Liver (tissue), 9 donors: ENCODE measurements around the gene BNC2. TPM values are rescaled to one million over a fixed set of nuclear protein-coding genes. Genes with fewer than 3 reads are reported as not detected.

ENCODE experiments used
- DNase-seq: peaks from one replicate; pipeline ENCODE4 v3.0.0-alpha.2; 2017; ENCODE audit warnings: low spot score
- H3K27ac ChIP-seq, 2 donors: one replicate each; pipeline ENCODE4 v1.7.0; 2013; ENCODE audit warnings: inconsistent platforms in 2 of 2, low read length in 2 of 2, control low read depth in 1 of 2, low read depth in 1 of 2, mild to moderate bottlenecking in 1 of 2
- H3K27me3 ChIP-seq, 4 donors: one replicate each; pipeline versions ENCODE4 v1.6.1 to v1.7.0; 2013; ENCODE audit warnings: low read length in 3 of 4, inconsistent platforms in 1 of 4, mild to moderate bottlenecking in 1 of 4, moderate library complexity in 1 of 4; ENCODE audit not compliant: control insufficient read depth in 4 of 4, insufficient read depth in 4 of 4
- H3K36me3 ChIP-seq, 4 donors: one replicate each; pipeline versions ENCODE4 v1.6.1 to v1.7.0; 2013; ENCODE audit warnings: low read length in 3 of 4, mild to moderate bottlenecking in 3 of 4, low read depth in 1 of 4, moderate library complexity in 1 of 4; ENCODE audit not compliant: control insufficient read depth in 4 of 4, insufficient read depth in 3 of 4
- H3K4me1 ChIP-seq, 4 donors: one replicate each; pipeline versions ENCODE4 v1.6.1 to v1.7.0; 2013; ENCODE audit warnings: low read length in 3 of 4, mild to moderate bottlenecking in 3 of 4, moderate library complexity in 1 of 4; ENCODE audit not compliant: control insufficient read depth in 4 of 4, insufficient read depth in 4 of 4
- H3K4me3 ChIP-seq, 3 donors: one replicate each; pipeline versions ENCODE4 v1.6.1 to v1.7.0; 2013; ENCODE audit warnings: low read length in 3 of 3, control low read depth in 1 of 3, low read depth in 1 of 3, mild to moderate bottlenecking in 1 of 3
- H3K9ac ChIP-seq, 2 donors: one replicate each; pipeline ENCODE4 v1.7.0; 2013; ENCODE audit warnings: low read length in 2 of 2, mild to moderate bottlenecking in 2 of 2, moderate library complexity in 2 of 2, control low read depth in 1 of 2, low read depth in 1 of 2
- H3K9me3 ChIP-seq, 4 donors: one replicate each; pipeline versions ENCODE4 v1.6.1 to v1.7.0; 2013; ENCODE audit warnings: low read length in 3 of 4; ENCODE audit not compliant: control insufficient read depth in 4 of 4
- ATF3 ChIP-seq: IDR thresholded peaks from 2 replicates; pipeline ENCODE4 v1.6.1; 2016; ENCODE audit warnings: antibody characterized with exemption
- EGR1 ChIP-seq, 2 donors: IDR thresholded peaks; 2 replicates each; pipeline ENCODE4 v1.6.1; 2016 to 2018; ENCODE audit warnings: antibody characterized with exemption in 2 of 2, low read depth in 2 of 2
- FOXA1 ChIP-seq: IDR thresholded peaks from 2 replicates; pipeline ENCODE4 v1.6.1; 2016; ENCODE audit warnings: antibody characterized with exemption
- FOXA2 ChIP-seq: IDR thresholded peaks from 2 replicates; pipeline ENCODE4 v1.6.1; 2016; ENCODE audit warnings: antibody characterized with exemption
- GABPA ChIP-seq, 2 donors: IDR thresholded peaks in 1 of 2; conservative IDR thresholded peaks in 1 of 2; 2 replicates each; pipeline ENCODE4 v1.6.1; 2016; ENCODE audit warnings: antibody characterized with exemption in 2 of 2, mild to moderate bottlenecking in 1 of 2, moderate library complexity in 1 of 2
- HNF4A ChIP-seq, 2 donors: conservative IDR thresholded peaks; 2 replicates each; pipeline ENCODE4 v1.6.1; 2016; ENCODE audit warnings: antibody characterized with exemption in 2 of 2, mild to moderate bottlenecking in 2 of 2
- HNF4G ChIP-seq: IDR thresholded peaks from 2 replicates; pipeline ENCODE4 v1.6.1; 2016; ENCODE audit warnings: antibody characterized with exemption
- JUND ChIP-seq, 2 donors: IDR thresholded peaks; 2 replicates each; pipeline ENCODE4 v1.6.1; 2016; ENCODE audit warnings: antibody characterized with exemption in 2 of 2
- NR2F2 ChIP-seq: IDR thresholded peaks from 2 replicates; pipeline ENCODE4 v1.6.1; 2016; ENCODE audit warnings: antibody characterized with exemption
- RAD21 ChIP-seq, 2 donors: IDR thresholded peaks; 2 replicates each; pipeline ENCODE4 v1.6.1; 2016; ENCODE audit warnings: antibody characterized with exemption in 2 of 2, mild to moderate bottlenecking in 2 of 2
- RXRA ChIP-seq, 2 donors: IDR thresholded peaks; 2 replicates each; pipeline ENCODE4 v1.6.1; 2017 to 2018; ENCODE audit warnings: antibody characterized with exemption in 2 of 2, mild to moderate bottlenecking in 1 of 2
- SP1 ChIP-seq: IDR thresholded peaks from 2 replicates; pipeline ENCODE4 v1.6.1; 2018; ENCODE audit warnings: antibody characterized with exemption, mild to moderate bottlenecking
- TAF1 ChIP-seq: conservative IDR thresholded peaks from 2 replicates; pipeline ENCODE4 v1.6.1; 2016; ENCODE audit warnings: antibody characterized with exemption, mild to moderate bottlenecking
- YY1 ChIP-seq: IDR thresholded peaks from 2 replicates; pipeline ENCODE4 v1.6.1; 2016; ENCODE audit warnings: antibody characterized with exemption, mild to moderate bottlenecking
- ZBTB33 ChIP-seq: IDR thresholded peaks from 2 replicates; pipeline ENCODE4 v1.6.1; 2016; ENCODE audit warnings: antibody characterized with exemption
- WGBS: extraction: QIAGEN DNeasy Blood & Tissue Kit; methylation state at CpG from one replicate; pipeline ENCODE4 v1.1.7; 2013; 5-methylcytosine and 5-hydroxymethylcytosine counted together
- polyA plus RNA-seq, 2 donors: library from polyadenylated mRNA; stranded (reverse) in 1 of 2; unstranded in 1 of 2; fragments of 200-250 nt in 1 of 2; fragments of >200 nt in 1 of 2; fragmentation: Nextera tagmentation in 1 of 2; extraction: Ambion mirVana in 1 of 2; gene quantifications; one replicate each; pipeline versions ENCODE4 v1.2.1 to v1.2.3, GENCODE V29; 2013 to 2015
- total RNA-seq, 2 donors: library from RNA; depleted of rRNA; stranded (reverse); fragments of >200 nt; gene quantifications; one replicate each; pipeline ENCODE4 v1.2.3, GENCODE V29; 2014
- TF ChIP-seq, protein P1 (sequence below): IDR thresholded peaks from 2 replicates; pipeline ENCODE4 v1.6.1; 2016; ENCODE audit warnings: antibody characterized with exemption
- TF ChIP-seq, protein P2 (sequence below): IDR thresholded peaks from 2 replicates; pipeline ENCODE4 v1.6.1; 2016; ENCODE audit warnings: antibody characterized with exemption, mild to moderate bottlenecking
- donor health status: healthy.
- donor health status: healthy.
- donor health status: healthy.
- donor health status: healthy.
- donor health status: healthy.

Gene BNC2
- total and polyA plus RNA-seq, 4 donors = 0.07 to 0.67 (median 0.08) TPM

DNA sequence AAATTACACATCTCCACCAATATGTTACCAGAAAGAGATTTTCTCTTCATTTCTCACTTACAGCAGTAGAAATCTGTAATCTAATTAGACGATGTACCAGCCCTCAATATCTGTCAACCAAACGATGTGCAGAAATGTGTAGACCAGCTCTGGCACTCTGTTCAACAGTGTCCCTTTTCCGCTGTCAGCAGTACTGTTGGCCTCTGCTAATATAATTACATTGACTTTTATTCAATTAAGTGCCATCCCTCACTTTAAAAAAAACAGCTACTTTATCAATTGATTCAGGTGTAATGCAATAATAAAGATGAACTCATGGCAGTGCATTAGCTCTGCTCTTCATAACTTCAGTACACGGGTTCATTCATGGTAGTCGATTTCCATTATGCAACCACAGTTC lies 448.4 kb downstream of the BNC2 start (continued):
- TF ChIP-seq ZBTB33 = no peak
- no peak for TF ChIP-seq HNF4G

DNA sequence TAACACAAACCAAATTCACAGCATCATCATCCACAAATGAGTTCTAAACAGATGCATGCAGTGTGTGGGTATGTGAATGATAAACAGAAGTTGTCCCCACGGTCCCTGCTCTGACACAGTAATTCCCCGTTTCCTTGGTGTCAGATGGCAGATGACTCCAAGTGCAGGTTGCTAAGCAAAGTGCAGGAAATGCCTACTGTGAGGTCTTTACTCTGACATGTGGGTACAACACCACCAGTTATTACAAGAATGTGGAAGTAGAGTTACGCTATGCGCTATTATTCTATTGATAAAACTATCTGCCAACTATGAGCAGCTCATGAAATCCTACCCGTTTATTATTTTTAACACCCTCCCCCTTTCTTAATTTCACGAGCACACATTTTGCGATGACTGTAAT lies 448.9 kb downstream of the BNC2 start:
- DNase-seq = no peak
- H3K27ac ChIP-seq = no peak overlapping the region
- no peak overlapping the region for H3K4me3 ChIP-seq
- H3K9me3 ChIP-seq = no peaks in the 10 kb centered on the region
- H3K9ac ChIP-seq = no peak overlapping the region
- no peak for TF ChIP-seq HNF4A (conservative IDR thresholded peaks at IDR 0.05)
- no peak for TF ChIP-seq GABPA (IDR thresholded peaks at IDR 0.05 in 1 of 2, conservative IDR thresholded peaks at IDR 0.05 in 1 of 2)
- no peak for TF ChIP-seq SP1
- TF ChIP-seq, protein P1, sequence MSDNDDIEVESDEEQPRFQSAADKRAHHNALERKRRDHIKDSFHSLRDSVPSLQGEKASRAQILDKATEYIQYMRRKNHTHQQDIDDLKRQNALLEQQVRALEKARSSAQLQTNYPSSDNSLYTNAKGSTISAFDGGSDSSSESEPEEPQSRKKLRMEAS = no peak
- no peak for TF ChIP-seq JUND (IDR thresholded peaks at IDR 0.05)
- TF ChIP-seq RAD21 (IDR thresholded peaks at IDR 0.05) = no peak
- TF ChIP-seq EGR1 (IDR thresholded peaks at IDR 0.05; ENCODE audit: low read depth in 2 of 2) = no peak
- no peak for TF ChIP-seq HNF4G
- TF ChIP-seq FOXA2 = no peak
- TF ChIP-seq, protein P2, sequence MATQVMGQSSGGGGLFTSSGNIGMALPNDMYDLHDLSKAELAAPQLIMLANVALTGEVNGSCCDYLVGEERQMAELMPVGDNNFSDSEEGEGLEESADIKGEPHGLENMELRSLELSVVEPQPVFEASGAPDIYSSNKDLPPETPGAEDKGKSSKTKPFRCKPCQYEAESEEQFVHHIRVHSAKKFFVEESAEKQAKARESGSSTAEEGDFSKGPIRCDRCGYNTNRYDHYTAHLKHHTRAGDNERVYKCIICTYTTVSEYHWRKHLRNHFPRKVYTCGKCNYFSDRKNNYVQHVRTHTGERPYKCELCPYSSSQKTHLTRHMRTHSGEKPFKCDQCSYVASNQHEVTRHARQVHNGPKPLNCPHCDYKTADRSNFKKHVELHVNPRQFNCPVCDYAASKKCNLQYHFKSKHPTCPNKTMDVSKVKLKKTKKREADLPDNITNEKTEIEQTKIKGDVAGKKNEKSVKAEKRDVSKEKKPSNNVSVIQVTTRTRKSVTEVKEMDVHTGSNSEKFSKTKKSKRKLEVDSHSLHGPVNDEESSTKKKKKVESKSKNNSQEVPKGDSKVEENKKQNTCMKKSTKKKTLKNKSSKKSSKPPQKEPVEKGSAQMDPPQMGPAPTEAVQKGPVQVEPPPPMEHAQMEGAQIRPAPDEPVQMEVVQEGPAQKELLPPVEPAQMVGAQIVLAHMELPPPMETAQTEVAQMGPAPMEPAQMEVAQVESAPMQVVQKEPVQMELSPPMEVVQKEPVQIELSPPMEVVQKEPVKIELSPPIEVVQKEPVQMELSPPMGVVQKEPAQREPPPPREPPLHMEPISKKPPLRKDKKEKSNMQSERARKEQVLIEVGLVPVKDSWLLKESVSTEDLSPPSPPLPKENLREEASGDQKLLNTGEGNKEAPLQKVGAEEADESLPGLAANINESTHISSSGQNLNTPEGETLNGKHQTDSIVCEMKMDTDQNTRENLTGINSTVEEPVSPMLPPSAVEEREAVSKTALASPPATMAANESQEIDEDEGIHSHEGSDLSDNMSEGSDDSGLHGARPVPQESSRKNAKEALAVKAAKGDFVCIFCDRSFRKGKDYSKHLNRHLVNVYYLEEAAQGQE = no peak
- 71% methylated on average over 7 of the region's 7 CpGs for WGBS
- H3K4me1 ChIP-seq = no peaks in the 10 kb centered on the region
- no peaks in the 10 kb centered on the region for H3K36me3 ChIP-seq
- peaks cover 0 to 3% (median 0%) of the 10 kb centered on the region in 4 donors for H3K27me3 ChIP-seq

DNA sequence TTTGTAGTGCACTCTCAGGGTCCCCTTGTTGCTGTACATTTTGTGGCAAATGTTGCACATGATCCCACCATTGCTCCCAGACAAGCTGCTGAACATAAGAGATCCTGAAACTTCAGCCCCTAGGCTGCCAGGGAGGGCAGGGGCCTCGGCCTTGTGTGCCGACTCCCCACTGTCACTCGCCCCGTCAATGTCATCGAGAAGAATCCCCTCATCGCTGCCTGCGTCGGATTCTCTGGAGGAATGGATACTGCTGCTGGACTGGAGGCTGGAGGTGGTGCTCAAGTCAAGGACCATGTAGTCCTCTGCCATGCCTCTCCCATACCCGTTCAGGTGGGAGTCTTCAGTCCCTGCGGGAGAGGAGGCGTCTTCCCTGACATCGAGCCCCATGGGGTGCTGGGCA lies 451.3 kb downstream of the BNC2 start:
- Histone ChIP-seq H3K27ac (no peak overlapping the region), H3K36me3 (no peaks in the 10 kb centered on the region), H3K9ac (no peak overlapping the region), H3K4me3 (no peak overlapping the region), H3K27me3 (peaks cover 0 to 3% (median 0%) of the 10 kb centered on the region in 4 donors), H3K4me1 (peaks cover 0 to under 1% (median under 1%) of the 10 kb centered on the region in 4 donors), H3K9me3 (no peaks in the 10 kb centered on the region)
- WGBS = 93% methylated on average over 12 of the region's 12 CpGs
- DNase-seq = no peak
- no peak for TF ChIP-seq HNF4A (conservative IDR thresholded peaks at IDR 0.05)
- TF ChIP-seq, protein P1 = no peak
- TF ChIP-seq TAF1 = no peak
- TF ChIP-seq, protein P2 = no peak
- TF ChIP-seq YY1 = no peak
- TF ChIP-seq JUND (IDR thresholded peaks at IDR 0.05) = no peak
- no peak for TF ChIP-seq FOXA1
- TF ChIP-seq NR2F2 = no peak
- no peak for TF ChIP-seq ATF3
- no peak for TF ChIP-seq FOXA2
- TF ChIP-seq EGR1 (IDR thresholded peaks at IDR 0.05; ENCODE audit: low read depth in 2 of 2) = no peak
- TF ChIP-seq RAD21 (IDR thresholded peaks at IDR 0.05) = no peak
- no peak for TF ChIP-seq RXRA (IDR thresholded peaks at IDR 0.05)
- TF ChIP-seq ZBTB33 = no peak
- TF ChIP-seq GABPA (IDR thresholded peaks at IDR 0.05 in 1 of 2, conservative IDR thresholded peaks at IDR 0.05 in 1 of 2) = no peak
- TF ChIP-seq HNF4G = no peak
- no peak for TF ChIP-seq SP1
